Osteoblast (primary cell): ENCODE results near the gene GDPD5. TPM values are rescaled to one million over a fixed set of nuclear protein-coding genes. Genes with fewer than 3 reads are reported as not detected.

Source experiments
- DNase-seq: peaks from one replicate; pipeline ENCODE4 v3.0.0; 2011; ENCODE audit warnings: low spot score, mixed read lengths; ENCODE audit not compliant: insufficient read length; ENCODE audit errors: missing footprints
- H2AFZ ChIP-seq: 2 replicates; pipeline ENCODE4 v1.6.0; 2011; ENCODE audit warnings: mild to moderate bottlenecking, low read length
- H3K27ac ChIP-seq: 2 replicates; pipeline ENCODE4 v1.5.1; 2011; ENCODE audit warnings: mild to moderate bottlenecking, low read depth, low read length, moderate library complexity
- H3K27me3 ChIP-seq: 2 replicates; pipeline ENCODE4 v1.6.0; 2012; ENCODE audit warnings: mild to moderate bottlenecking, control low read depth, inconsistent platforms, low read length, moderate library complexity; ENCODE audit not compliant: insufficient read depth
- H3K36me3 ChIP-seq: 2 replicates; pipeline ENCODE4 v1.5.1; 2011; ENCODE audit warnings: mild to moderate bottlenecking, low read length, control low read depth, moderate library complexity; ENCODE audit not compliant: insufficient read depth
- H3K4me1 ChIP-seq: 2 replicates; pipeline ENCODE4 v1.5.1; 2011; ENCODE audit warnings: mild to moderate bottlenecking, low read length, control low read depth, moderate library complexity; ENCODE audit not compliant: insufficient read depth
- H3K4me2 ChIP-seq: 2 replicates; pipeline ENCODE4 v1.6.0; 2011; ENCODE audit warnings: mild to moderate bottlenecking, low read length; ENCODE audit not compliant: insufficient read depth
- H3K4me3 ChIP-seq: fragments of 200-600 bp; sonication (generic); 3 replicates; pipeline ENCODE4 v1.5.1; 2012; ENCODE audit warnings: mild to moderate bottlenecking, low read length, inconsistent platforms; ENCODE audit not compliant: insufficient read depth
- H3K79me2 ChIP-seq: 2 replicates; pipeline ENCODE4 v1.6.0; 2012; ENCODE audit warnings: mild to moderate bottlenecking, low read length, control low read depth, inconsistent platforms; ENCODE audit not compliant: insufficient read depth
- H3K9me3 ChIP-seq: 2 replicates; pipeline ENCODE4 v1.5.1; 2011; ENCODE audit warnings: low read depth, low read length, control low read depth
- H4K20me1 ChIP-seq: 2 replicates; pipeline ENCODE4 v1.6.0; 2012; ENCODE audit warnings: mild to moderate bottlenecking, low read length, control low read depth; ENCODE audit not compliant: insufficient read depth
- CTCF ChIP-seq: IDR thresholded peaks from 2 replicates; pipeline ENCODE4 v1.5.1; 2011; ENCODE audit warnings: mild to moderate bottlenecking, low read depth, low read length, moderate library complexity; ENCODE audit errors: extremely low read depth
- total RNA-seq: library from RNA; depleted of rRNA; stranded (reverse); fragments of >200 nt; gene quantifications from 2 replicates; pipeline ENCODE4 v1.2.3, GENCODE V29; 2012

GDPD5 gene
- total RNA-seq, 1 donor = 13.4 TPM

GRCh38 chr11:75430714-75431532 lies 94.8 kb downstream of the GDPD5 start:
- peaks cover 44% of the 10 kb centered on the region for H3K27me3 ChIP-seq
- peaks cover 2% of the 10 kb centered on the region for H3K9me3 ChIP-seq
- no peak for TF ChIP-seq CTCF
- H3K4me3 ChIP-seq = peak overlapping the region; percentile 61
- peaks cover 3% of the 10 kb centered on the region for H3K4me1 ChIP-seq
- H3K79me2 ChIP-seq = no peaks in the 10 kb centered on the region
- DNase-seq = peak; percentile 86
- H2AFZ ChIP-seq = peak overlapping the region; percentile 18
- peak overlapping the region; percentile 66 for H3K4me2 ChIP-seq
- H3K36me3 ChIP-seq = no peaks in the 10 kb centered on the region
- H3K27ac ChIP-seq = no peak overlapping the region
- no peaks in the 10 kb centered on the region for H4K20me1 ChIP-seq

GRCh38 chr11:75429902-75430713 lies 95.6 kb downstream of the GDPD5 start:
- Histone ChIP-seq H3K4me1 (peaks cover 3% of the 10 kb centered on the region), H3K4me3 (peak overlapping the region; percentile 61), H3K36me3 (no peaks in the 10 kb centered on the region), H3K79me2 (no peaks in the 10 kb centered on the region), H3K27ac (no peak overlapping the region), H3K9me3 (peaks cover 2% of the 10 kb centered on the region), H3K27me3 (peaks cover 44% of the 10 kb centered on the region), H2AFZ (peak overlapping the region; percentile 22), H3K4me2 (peak overlapping the region; percentile 66), H4K20me1 (no peaks in the 10 kb centered on the region)
- no peak for TF ChIP-seq CTCF
- DNase-seq = peak; percentile 99

GRCh38 chr11:75429641-75429901 lies 96.2 kb downstream of the GDPD5 start:
- H3K9me3 ChIP-seq = peaks cover 2% of the 10 kb centered on the region
- H2AFZ ChIP-seq = peak overlapping the region; percentile 22
- H3K36me3 ChIP-seq = no peaks in the 10 kb centered on the region
- H3K79me2 ChIP-seq = no peaks in the 10 kb centered on the region
- no peak overlapping the region for H3K27ac ChIP-seq
- H3K4me1 ChIP-seq = peaks cover 3% of the 10 kb centered on the region
- H3K4me2 ChIP-seq = no peak overlapping the region
- TF ChIP-seq CTCF = no peak
- H4K20me1 ChIP-seq = no peaks in the 10 kb centered on the region
- DNase-seq = no peak
- H3K4me3 ChIP-seq = peak overlapping the region; percentile 36
- peaks cover 44% of the 10 kb centered on the region for H3K27me3 ChIP-seq
